Suppressor macrophage (primary cell): ENCODE data around the gene BABAM1.

Experiments
- DNase-seq, 4 experiments: peaks; one replicate each; pipeline ENCODE4 v3.0.0-alpha.2; 2020 to 2022

The BABAM1 gene

DNA sequence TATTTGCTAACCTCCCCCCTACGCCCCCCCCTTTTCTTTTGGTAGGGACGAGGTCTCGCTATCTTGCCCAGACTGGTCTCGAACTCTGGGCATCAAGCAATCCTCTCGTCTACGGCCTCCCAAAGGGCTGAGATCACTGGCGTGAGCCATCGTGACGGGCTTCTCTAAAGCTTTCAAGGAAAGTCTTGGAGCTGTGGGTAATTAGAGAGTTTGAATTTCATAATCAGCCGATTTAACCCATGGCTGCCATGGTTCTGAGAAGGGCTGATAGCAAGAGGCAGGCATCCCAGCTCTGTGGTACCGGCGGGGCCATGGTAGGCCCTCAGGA, 36.7 kb downstream of the BABAM1 start:
- DNase-seq, result no peak

GRCh38 chr19:17304386-17305215, 37.4 kb downstream of the BABAM1 start:
- no peak for DNase-seq

DNA sequence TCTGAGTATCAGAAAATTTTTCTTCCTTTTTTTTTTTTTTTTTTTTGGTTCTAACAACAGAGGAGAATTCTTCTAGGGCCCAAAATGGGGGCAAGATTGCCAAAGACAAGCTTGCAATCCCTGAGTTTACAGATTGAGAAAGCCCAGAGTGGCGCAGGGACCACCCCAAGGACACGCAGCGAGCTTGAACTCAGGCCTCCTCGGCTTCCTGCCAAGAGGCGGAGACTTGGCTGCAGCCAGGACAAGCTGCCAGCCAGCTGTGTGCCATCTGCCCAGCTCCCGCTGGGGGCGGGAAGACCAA, 37.9 kb downstream of the BABAM1 start:
- DNase-seq, result no peak

- DNase-seq, result peak; percentile 99
These were observed 38.5 kb downstream of the BABAM1 start, which contains the start of gene MRPL34 for GRCh38 chr19:17305517-17306284. Gene MRPL34, plus strand, starts transcription at chr19:17305872. Its CDS starts 21 bp downstream, at chr19:17305893.

GRCh38 chr19:17306285-17306714, 39.1 kb downstream of the BABAM1 start:
- DNase-seq, result no peak

DNA sequence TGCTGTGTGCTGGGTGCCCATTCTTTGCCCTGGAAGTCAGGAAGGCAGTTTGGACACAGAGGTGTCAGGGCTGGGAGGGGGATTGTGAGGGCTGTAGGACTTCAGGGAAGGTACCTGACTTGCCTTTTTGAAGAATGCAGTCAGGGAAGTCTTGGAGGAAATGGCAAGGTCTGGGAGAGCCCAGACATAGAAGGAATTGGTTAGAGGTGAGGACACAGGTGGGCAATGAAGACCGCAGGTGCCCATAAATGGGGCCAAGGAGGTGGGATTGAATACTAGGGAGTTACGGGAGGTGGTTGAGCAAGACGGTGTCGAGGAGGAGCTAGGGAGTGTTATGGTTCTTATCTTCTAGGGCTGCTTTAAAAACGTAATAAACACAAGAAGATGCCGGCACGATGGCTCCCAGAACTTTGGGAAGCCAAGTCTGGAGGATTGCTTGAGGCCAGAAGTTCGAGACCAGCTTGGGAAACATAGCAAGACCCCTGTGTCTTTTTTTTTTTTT, 40.7 kb downstream of the BABAM1 start:
- DNase-seq, result no peak

DNA sequence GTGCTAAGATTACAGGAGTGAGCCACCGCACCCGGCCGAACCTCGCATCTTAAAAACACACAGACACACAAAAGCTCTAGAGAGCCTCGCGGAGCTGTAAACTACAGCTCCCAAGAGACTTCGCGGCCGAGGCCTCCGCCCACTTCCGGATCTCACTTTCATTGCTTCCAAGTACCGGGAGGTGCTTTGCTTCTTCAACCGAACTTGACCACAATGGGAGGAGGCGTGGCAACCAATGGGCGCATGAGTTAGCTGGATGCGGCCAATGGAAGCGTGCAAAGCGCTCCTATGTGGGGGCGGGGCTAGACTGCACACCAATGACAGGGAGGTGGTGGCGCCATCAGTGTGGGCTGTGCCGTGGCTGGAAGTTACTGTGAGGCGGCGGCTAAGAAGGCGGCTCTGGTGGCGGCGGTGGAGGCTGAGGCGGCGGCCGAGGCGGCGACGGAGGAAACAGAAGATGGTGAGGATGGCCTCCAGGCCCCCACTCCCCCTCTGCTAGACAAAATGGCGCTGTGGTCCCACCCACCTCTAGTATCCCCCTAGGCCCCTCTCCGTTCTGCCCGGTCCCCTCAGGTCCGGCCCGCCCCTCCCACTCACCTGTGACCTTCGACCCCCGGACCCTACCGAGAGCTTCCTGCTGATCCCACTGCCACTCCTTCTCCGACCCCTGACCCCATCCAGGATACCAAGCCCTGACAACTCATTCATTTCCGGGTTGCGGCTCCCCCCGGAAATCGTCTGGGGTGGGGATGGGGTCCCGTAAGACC, 42.1 kb downstream of the BABAM1 start, which contains the start of gene DDA1:
TSS of gene DDA1 (plus strand) at position 366 of the 767 bp plus-strand sequence. CDS start at position 458, 92 bp downstream.
- DNase-seq, result peak; percentile 99 to 100 (median 100)

GRCh38 chr19:17309965-17310461, 42.8 kb downstream of the BABAM1 start:
- DNase-seq, result peak in 1 of 4 experiments; percentile 35

DNA sequence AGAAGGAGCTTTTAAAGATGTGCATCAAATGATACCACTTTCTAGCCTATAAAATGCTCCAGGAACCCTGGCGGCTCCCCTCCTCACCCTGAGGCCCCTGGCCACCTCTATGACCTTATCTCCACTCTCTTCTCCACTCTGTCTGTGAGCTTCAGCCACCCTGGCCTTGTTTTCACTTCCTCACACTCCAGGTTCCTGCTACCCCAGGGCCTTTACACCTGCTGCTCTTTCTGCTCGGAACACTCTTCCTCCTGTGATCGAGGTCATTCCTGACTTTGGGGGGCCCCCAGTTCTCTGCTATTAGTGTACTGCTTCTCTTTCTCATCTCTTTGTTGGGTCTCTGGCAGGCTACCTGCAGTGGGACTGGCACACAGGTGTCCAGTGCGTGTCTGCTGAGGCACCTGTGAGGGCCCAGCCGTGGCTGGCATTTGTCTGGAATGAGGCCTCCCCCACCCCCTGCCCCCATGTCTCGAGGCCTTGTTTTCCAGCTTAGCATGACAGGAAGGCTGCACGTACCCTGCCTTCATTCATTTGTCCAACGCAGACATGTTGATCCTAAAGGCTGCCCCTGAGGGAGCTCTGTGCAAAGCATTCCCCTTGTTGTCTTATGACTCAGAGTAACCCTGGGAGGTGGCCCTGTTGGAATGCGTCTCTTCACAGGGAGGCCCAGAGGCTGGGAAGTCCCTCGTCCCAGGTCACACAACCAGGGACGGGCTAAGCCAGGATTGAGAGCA, 44.4 kb downstream of the BABAM1 start:
- DNase-seq, result no peak

DNA sequence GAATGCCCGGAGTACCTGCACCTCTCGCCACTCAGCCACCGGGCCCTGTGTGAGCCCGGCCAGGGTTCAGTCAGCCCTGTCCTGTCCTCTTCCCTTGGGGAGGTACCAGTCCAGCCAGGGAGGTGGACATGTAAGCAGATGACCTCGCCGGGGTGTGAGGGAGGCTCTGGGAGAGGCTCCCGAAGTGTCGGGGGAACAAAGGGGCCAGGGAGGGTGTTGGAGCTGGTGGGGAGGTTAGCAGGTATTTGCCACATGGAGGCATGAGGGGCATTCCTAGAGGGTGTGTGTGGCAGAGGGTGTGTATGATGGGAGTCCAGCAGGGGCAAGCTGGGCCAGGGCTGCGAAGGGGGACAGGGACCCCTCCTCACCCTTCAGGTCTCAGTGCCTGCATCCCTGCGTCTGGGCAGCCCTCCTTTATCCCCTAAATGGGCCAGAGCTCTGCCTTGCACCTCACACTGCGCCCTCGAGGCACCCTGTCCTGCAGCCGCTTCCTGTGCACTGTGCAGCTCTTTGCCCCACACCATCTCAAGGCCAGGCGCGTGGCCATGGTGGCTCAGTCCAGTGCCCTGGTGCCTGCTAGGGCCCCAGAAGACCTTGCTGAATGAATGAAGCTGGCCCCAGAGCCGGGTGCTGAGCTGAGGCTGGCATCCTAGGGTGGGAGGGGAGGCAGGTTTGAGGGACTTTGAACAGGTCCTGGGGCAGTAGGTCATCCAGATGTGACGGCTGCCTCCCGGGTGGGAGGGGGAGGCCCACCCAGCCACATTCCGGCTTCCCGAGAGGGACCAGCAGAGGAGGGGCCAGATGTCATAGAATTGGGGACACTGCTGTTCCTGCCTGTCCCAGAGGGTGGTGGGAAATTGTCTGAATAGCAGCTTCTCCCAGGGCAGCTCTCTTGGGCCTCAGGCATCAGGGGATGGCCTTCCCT, 45.2 kb downstream of the BABAM1 start:
- no peak for DNase-seq

DNA sequence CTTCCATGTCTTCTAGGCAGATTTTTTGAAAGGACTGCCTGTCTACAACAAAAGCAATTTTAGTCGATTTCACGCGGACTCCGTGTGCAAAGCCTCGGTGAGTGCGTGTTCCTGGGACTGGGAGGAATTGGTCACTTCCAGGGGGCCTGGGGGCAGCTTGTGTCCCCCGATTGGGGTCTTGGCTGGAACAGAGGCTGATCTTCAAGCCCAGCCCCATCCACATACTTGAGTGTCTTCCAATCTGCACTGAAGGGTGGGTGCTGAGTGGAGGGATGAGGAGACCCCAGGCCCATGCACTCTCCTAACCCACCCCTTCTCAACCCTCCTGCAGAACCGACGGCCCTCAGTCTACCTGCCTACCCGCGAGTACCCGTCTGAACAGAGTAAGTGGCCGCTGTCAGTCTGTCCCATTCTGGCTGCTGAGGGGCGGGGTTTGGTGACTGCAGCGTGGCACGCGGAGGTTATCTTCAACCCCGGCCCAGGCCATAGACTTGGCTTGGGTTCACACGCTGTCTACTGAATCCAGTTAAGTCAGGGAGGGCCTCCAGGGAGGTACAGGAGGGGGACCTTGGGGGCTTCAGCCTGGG, 46.9 kb downstream of the BABAM1 start:
- no peak for DNase-seq

DNA sequence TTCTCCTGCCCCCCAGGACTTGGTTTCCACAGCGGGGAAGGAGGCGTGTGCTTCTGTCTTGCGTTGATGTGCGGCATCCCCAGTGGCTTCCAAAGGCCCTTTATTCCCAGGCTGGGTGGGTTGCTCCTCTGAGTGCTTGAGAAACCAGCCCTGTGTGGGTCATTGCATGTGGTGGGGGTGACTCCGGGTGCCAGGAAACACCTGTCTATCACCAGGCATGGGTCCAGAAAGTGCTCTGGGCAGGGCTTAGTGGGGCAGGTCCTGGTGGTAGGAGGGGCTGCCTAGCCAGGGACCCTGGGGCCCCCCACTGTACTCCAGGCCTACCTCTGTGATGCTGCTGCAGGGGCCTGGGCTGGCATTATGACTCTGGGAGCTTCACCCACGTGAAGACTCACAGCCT, 51.7 kb downstream of the BABAM1 start:
- DNase-seq, result no peak

DNA sequence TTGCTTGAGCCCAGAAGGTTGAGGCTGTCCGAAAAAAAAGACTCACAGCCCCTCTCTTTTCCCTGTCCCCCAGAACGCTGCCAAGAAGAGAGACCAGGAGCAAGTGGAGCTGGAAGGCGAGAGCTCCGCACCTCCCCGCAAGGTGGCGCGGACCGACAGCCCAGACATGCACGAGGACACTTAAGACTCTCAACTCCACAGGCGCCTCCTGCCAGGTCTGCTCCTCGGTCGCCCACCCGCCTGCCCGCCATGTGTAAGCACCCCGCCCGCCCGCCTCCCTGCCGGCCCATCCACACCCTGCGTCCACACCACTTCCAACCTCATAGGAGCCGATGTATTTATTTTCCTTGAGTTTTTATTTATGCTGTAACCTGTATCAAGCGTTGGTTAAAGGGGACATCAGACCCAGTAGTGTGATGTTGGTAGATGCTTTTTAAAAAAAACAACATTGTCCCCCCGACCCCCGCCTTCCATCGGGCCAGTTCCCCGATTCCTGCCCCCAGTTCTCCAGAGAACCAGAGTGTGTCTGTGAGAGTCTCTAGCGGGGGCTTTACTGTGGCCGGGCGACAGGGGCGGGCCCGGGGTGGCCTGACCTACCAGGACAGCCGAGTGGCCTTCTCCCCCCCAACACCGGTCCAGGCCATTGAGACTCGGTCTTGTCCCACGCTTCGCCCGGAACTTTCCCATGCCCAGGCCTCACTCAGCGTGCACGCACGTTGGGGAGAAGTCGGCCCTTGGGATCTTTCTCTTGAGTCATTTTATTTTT, 52.4 kb downstream of the BABAM1 start:
- no peak for DNase-seq

- DNase-seq, result no peak
These were observed 53.2 kb downstream of the BABAM1 start for GRCh38 chr19:17320435-17320834.

- DNase-seq, result no peak
These were observed 54.6 kb downstream of the BABAM1 start for GRCh38 chr19:17321655-17322489.

GRCh38 chr19:17322854-17323253, 55.6 kb downstream of the BABAM1 start:
- DNase-seq, result no peak

DNA sequence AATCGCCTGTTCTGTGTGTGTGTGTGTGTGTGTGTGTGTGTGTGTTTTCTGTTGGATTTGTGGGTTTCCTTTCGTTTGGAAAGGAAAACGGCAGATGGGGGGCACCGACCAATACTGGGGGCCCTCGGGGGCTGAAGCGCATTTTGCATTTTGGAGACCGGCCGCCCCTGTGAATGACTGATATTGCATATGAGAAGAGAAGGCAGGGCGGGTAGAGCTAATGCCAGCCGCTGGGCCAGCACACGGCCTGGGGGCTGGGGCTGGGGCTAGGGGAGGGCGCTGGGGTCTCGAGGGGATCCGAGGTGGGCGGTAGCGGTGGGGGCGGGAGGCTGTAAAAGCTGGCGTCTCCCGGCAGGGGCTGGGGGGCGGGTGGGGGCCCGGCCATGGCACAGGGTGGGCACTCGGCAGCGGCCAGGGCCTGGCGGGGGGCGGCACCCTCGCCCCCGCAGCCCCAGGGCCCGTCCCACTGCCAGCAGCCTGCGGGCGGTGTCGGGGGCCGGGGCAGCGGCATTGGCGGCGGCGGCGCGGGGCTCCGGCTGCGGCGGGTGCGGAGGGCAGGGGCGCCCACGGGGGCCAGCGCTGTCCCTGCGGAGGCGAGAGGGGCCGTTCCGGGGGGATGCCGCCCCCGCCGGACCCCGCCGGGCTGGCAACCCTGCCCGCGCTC, 56.2 kb downstream of the BABAM1 start:
- DNase-seq, result peak in 1 of 4 experiments; percentile 46

GRCh38 chr19:17323964-17324332, 56.7 kb downstream of the BABAM1 start:
- peak; percentile 55 to 84 (median 66) for DNase-seq
